Progenitor cell of endocrine pancreas (in vitro differentiated cells): ENCODE data around the gene LMO7. TPM values are rescaled to one million over a fixed set of nuclear protein-coding genes. Genes with fewer than 3 reads are reported as not detected.

ENCODE experiments used
- DNase-seq: peaks from one replicate; pipeline ENCODE4 v3.0.0; 2021; ENCODE audit warnings: low spot score; ENCODE audit not compliant: unreplicated experiment
- H3K27ac Mint-ChIP-seq: 2 replicates; pipeline ENCODE4 v1.8.0; 2021; ENCODE audit warnings: mild to moderate bottlenecking, moderate library complexity, mixed read lengths
- H3K27me3 Mint-ChIP-seq: 2 replicates; pipeline ENCODE4 v1.8.0; 2021; ENCODE audit warnings: mixed read lengths
- H3K36me3 Mint-ChIP-seq: 2 replicates; pipeline ENCODE4 v1.8.0; 2022; ENCODE audit warnings: mixed read lengths; ENCODE audit not compliant: insufficient read depth
- H3K4me1 Mint-ChIP-seq: 2 replicates; pipeline ENCODE4 v1.8.0; 2021; ENCODE audit warnings: low read depth, mixed read lengths
- H3K4me3 Mint-ChIP-seq: 2 replicates; pipeline ENCODE4 v1.8.0; 2021; ENCODE audit warnings: low read depth, mild to moderate bottlenecking, moderate library complexity, mixed read lengths
- H3K9me3 Mint-ChIP-seq: 2 replicates; pipeline ENCODE4 v1.8.0; 2021; ENCODE audit warnings: low read depth, mixed read lengths
- CTCF ChIP-seq: fragments of 200-600 bp; sonication (generic); IDR thresholded peaks from one replicate; pipeline ENCODE4 v1.5.0; 2021; ENCODE audit warnings: antibody characterized with exemption, mild to moderate bottlenecking; ENCODE audit not compliant: unreplicated experiment
- total RNA-seq: library from RNA; stranded (reverse); gene quantifications from 2 replicates; pipeline ENCODE4 v1.2.1, GENCODE V29; 2021

Gene LMO7
- total RNA-seq, 1 donor from 2014 or later = 15.0 TPM

- H3K4me3 Mint-ChIP-seq = no peak overlapping the region
Measured at GRCh38 chr13:75829830-75830229, 193.7 kb downstream of the LMO7 start.

GRCh38 chr13:75830842-75831241, 194.7 kb downstream of the LMO7 start:
- TF ChIP-seq CTCF = no peak
- Mint-ChIP-seq H3K9me3 (no peaks in the 10 kb centered on the region), H3K4me1 (peaks cover 2% of the 10 kb centered on the region), H3K27ac (no peak overlapping the region), H3K4me3 (no peak overlapping the region), H3K27me3 (no peaks in the 10 kb centered on the region), H3K36me3 (no peaks in the 10 kb centered on the region)
- no peak for DNase-seq

More at GRCh38 chr13:75829830-75830229, 193.7 kb downstream of the LMO7 start:
- no peaks in the 10 kb centered on the region for H3K36me3 Mint-ChIP-seq
- no peak for DNase-seq
- H3K27ac Mint-ChIP-seq = no peak overlapping the region
- no peaks in the 10 kb centered on the region for H3K27me3 Mint-ChIP-seq
- peaks cover 2% of the 10 kb centered on the region for H3K4me1 Mint-ChIP-seq
- no peak for TF ChIP-seq CTCF
- H3K9me3 Mint-ChIP-seq = no peaks in the 10 kb centered on the region

DNA sequence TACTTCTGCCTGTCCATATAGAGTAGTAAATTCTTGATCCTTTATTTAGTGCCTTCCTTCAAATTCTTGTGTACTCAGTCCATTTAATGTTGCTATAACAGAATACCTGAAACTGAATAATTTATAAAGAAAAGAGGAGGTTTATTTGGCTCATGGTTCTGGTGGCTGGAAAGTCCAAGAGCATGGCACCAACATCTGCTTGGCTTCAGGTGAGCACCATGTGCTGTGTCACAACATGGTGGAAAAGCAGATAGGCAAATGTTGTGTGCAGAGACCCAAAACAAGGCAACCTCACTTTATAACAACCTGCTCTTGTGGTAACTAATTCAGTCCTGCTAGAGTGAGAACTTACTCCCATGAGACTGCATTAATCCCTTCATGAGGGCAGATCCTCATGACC, 195.3 kb downstream of the LMO7 start:
- Mint-ChIP-seq H3K27ac (no peak overlapping the region), H3K9me3 (no peaks in the 10 kb centered on the region), H3K36me3 (no peaks in the 10 kb centered on the region), H3K4me3 (no peak overlapping the region), H3K27me3 (no peaks in the 10 kb centered on the region), H3K4me1 (peaks cover 6% of the 10 kb centered on the region)
- no peak for TF ChIP-seq CTCF
- no peak for DNase-seq

DNA sequence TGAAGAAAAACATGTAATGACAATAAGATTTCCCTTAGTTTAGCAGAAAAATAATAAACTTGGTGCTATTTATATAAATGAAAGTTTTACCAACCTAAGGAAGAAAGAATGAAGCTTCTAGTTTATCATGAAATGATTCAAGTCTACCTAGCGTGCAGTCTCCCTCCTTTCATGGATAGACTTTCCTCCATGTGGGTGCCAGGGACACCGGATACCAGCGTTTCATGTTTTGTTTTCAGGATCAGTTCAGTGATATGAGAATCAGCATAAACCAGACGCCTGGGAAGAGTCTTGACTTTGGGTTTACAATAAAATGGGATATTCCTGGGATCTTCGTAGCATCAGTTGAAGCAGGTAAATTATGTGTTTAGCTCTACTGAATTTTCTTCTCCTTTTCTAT, 196.7 kb downstream of the LMO7 start:
- H3K4me1 Mint-ChIP-seq = peaks cover 9% of the 10 kb centered on the region
- TF ChIP-seq CTCF = no peak
- no peaks in the 10 kb centered on the region for H3K9me3 Mint-ChIP-seq
- H3K27me3 Mint-ChIP-seq = no peaks in the 10 kb centered on the region
- no peak overlapping the region for H3K27ac Mint-ChIP-seq
- DNase-seq = no peak
- H3K36me3 Mint-ChIP-seq = peaks cover 1% of the 10 kb centered on the region
- H3K4me3 Mint-ChIP-seq = no peak overlapping the region

- no peak overlapping the region for H3K4me3 Mint-ChIP-seq
- H3K4me1 Mint-ChIP-seq = peaks cover 9% of the 10 kb centered on the region
Measured at GRCh38 chr13:75836441-75836840, 200.3 kb downstream of the LMO7 start.

More at GRCh38 chr13:75836441-75836840, 200.3 kb downstream of the LMO7 start:
- H3K27me3 Mint-ChIP-seq = no peaks in the 10 kb centered on the region
- peaks cover 3% of the 10 kb centered on the region for H3K36me3 Mint-ChIP-seq
- no peak for TF ChIP-seq CTCF
- DNase-seq = no peak
- no peaks in the 10 kb centered on the region for H3K9me3 Mint-ChIP-seq
- no peak overlapping the region for H3K27ac Mint-ChIP-seq
